LoVo (cell line): ENCODE data around the gene RTL3.

Experiments used
- DNase-seq: peaks from one replicate; pipeline ENCODE4 v3.0.0-alpha.2; 2016; ENCODE audit warnings: low spot score

Gene RTL3

DNA sequence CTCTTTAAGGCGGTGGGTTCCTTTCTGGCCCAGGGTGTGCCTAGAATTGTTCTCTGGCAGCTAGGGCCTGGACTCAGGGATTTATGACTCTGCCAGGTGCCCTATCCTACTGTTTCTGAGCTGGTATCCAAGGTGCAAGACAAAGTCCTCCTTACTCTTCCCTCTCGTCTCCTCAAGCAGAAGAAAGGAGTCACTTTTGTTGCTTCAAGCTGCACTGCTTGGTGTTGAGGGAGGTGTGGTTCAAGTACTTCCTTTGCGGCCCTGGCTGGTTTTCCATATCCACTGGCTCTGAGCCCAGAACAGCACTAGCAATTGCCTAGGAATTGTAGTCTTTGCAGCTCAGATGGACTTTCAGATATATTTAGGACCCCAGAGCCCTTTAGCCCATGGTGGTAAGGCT is 39.3 kb downstream of the RTL3 start:
- no peak for DNase-seq

DNA sequence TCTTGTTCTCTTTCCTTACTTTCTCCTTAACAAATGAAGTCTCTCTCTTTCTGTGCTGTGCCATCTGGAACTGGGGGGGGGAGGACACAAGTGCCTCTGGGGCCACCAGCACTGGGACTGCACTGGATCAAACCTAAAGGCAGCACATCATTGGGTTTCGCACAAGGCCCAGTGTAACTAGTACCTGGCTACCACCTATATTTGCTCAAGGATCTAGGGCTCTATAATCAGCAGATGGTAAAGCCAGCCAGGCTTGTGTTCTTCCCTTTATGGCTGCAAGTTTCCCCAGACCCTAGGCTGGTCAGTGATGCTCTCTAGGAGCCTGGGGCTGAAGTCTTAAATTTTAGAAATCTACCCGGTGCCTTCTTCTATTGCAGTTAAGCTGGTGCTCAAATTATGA is 40.1 kb downstream of the RTL3 start:
- no peak for DNase-seq

DNA sequence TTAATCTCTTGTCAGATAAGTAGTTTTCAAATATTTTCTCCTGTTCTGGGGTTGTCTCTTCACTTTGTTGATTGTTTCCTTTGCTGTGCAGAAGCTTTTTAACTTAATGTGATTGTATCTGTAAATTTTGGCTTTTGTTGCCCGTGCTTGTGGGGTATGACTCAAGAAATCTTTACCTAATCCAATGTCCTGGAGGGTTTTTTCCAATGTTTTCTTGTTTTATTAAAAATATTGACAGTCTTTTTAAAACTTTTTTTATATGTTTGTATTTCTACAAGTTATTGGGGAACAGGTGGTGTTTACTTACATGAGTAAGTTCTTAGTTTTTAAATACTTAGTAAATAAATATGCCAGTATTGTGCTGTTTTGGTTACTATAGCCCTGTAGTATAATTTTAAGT is 44.9 kb downstream of the RTL3 start:
- DNase-seq: no peak
